GM12878 (cell line): ENCODE measurements around the gene OAF. TPM values are rescaled to one million over a fixed set of nuclear protein-coding genes. Genes with fewer than 3 reads are reported as not detected.

ENCODE experiments used
- ATAC-seq: fragments of 200-7000 bp; cut with Tn5 transposase; 3 replicates; pipeline ENCODE4 v1.9.1; 2020; ENCODE audit warnings: mild to moderate bottlenecking, moderate library complexity
- BruUV-seq: library from RNA; stranded (reverse); fragments of 400-500 nt; replicated peaks from 2 replicates; lab custom pipeline; 2021; lab: Mats Ljungman, UMichigan
- CTCF ChIA-PET: fragments of 300-600 bp; sonication (Branson Sonifier 250); formaldehyde crosslinking; extraction: SDS; loops from one replicate; lab custom pipeline; 2021; ENCODE audit warnings: inconsistent platforms; lab: Yijun Ruan, JAX
- POLR2A ChIA-PET: fragments of 350-600 bp; formaldehyde crosslinking; extraction: SDS; loops from one replicate; lab custom pipeline; 2021; ENCODE audit warnings: inconsistent platforms; lab: Charles Lee
- RAD21 ChIA-PET: fragments of 300-600 bp; sonication (Branson Sonifier 250); formaldehyde crosslinking; loops from one replicate; lab custom pipeline; 2023; ENCODE audit warnings: antibody characterized with exemption; ENCODE audit not compliant: unreplicated experiment; lab: Charles Lee
- SMC1A ChIA-PET: fragments of 300-600 bp; sonication (Branson Sonifier 250); formaldehyde crosslinking; loops from one replicate; lab custom pipeline; 2023; ENCODE audit not compliant: unreplicated experiment, uncharacterized antibody; lab: Charles Lee
- DNase-seq: peaks from one replicate; pipeline ENCODE4 v3.0.0-alpha.2; 2011; ENCODE audit warnings: low read depth, low spot score
- FAIRE-seq: peaks from 3 replicates; lab custom pipeline; 2011; peaks lifted over from hg19 to GRCh38; lab: Jason Lieb, UNC
- H2AFZ ChIP-seq: 2 replicates; pipeline ENCODE4 v1.6.0; 2011; ENCODE audit warnings: low read depth, low read length, control low read depth; ENCODE audit not compliant: control insufficient read depth
- H3K27ac ChIP-seq: 2 replicates; pipeline ENCODE4 v1.5.1; 2011; ENCODE audit warnings: control low read depth; ENCODE audit not compliant: control insufficient read depth, insufficient read depth
- H3K27me3 ChIP-seq, 2 experiments: replicated peaks in 1 of 2; 2 replicates each; pipeline versions ENCODE4 v1.6.0 to v1.6.1; 2011; ENCODE audit warnings: low read length in 1 of 2; ENCODE audit not compliant: control insufficient read depth in 2 of 2, insufficient read depth in 2 of 2
- H3K36me3 ChIP-seq, 2 experiments: 2 replicates each; pipeline ENCODE4 v1.5.1; 2011; ENCODE audit warnings: low read length in 1 of 2; ENCODE audit not compliant: control insufficient read depth in 2 of 2, insufficient read depth in 2 of 2
- H3K4me1 ChIP-seq: 2 replicates; pipeline ENCODE4 v1.6.1; 2011; ENCODE audit warnings: mild to moderate bottlenecking, low read length, moderate library complexity, mixed read lengths; ENCODE audit not compliant: control insufficient read depth, insufficient read depth
- H3K4me2 ChIP-seq: 2 replicates; pipeline ENCODE4 v1.6.0; 2011; ENCODE audit warnings: control low read depth; ENCODE audit not compliant: control insufficient read depth, insufficient read depth
- H3K4me3 ChIP-seq: fragments of 200-600 bp; sonication (generic); 2 replicates; pipeline ENCODE4 v1.5.1; 2016
- H3K79me2 ChIP-seq: 2 replicates; pipeline ENCODE4 v1.6.0; 2011; ENCODE audit warnings: low read length; ENCODE audit not compliant: control insufficient read depth, insufficient read depth
- H3K9ac ChIP-seq: 2 replicates; pipeline ENCODE4 v1.8.0; 2011; ENCODE audit warnings: low read length, control low read depth, mixed read lengths; ENCODE audit not compliant: control insufficient read depth, insufficient read depth
- H3K9me3 ChIP-seq: replicated peaks from 3 replicates; pipeline ENCODE4 v1.5.1; 2011; ENCODE audit warnings: mild to moderate bottlenecking, low read length; ENCODE audit not compliant: control insufficient read depth, insufficient read depth
- H4K20me1 ChIP-seq: 2 replicates; pipeline ENCODE4 v1.6.0; 2011; ENCODE audit not compliant: control insufficient read depth, insufficient read depth
- ASH2L ChIP-seq: fragments of 300-600, 200-600 bp; sonication (generic); IDR thresholded peaks from 2 replicates; pipeline ENCODE4 v1.6.1; 2017; ENCODE audit warnings: low read depth, mild to moderate bottlenecking, borderline replicate concordance
- CBX5 ChIP-seq: sonication (generic); IDR thresholded peaks from 2 replicates; pipeline ENCODE4 v1.6.1; 2016; ENCODE audit warnings: low read depth, moderate library complexity, mild to moderate bottlenecking, inconsistent platforms
- CHD4 ChIP-seq: fragments of 200-600 bp; sonication (generic); IDR thresholded peaks from 2 replicates; pipeline ENCODE4 v1.6.1; 2016; ENCODE audit warnings: mild to moderate bottlenecking
- GABPA ChIP-seq: IDR thresholded peaks from 2 replicates; pipeline ENCODE4 v1.6.1; 2014; ENCODE audit warnings: antibody characterized with exemption, low read depth, mild to moderate bottlenecking, inconsistent platforms
- PKNOX1 ChIP-seq: fragments of 450-650 bp; IDR thresholded peaks from 2 replicates; pipeline ENCODE4 v1.6.1; 2016; ENCODE audit warnings: mild to moderate bottlenecking
- POU2F2 ChIP-seq: IDR thresholded peaks from 3 replicates; pipeline ENCODE4 v1.6.1; 2011; ENCODE audit warnings: low read depth, mild to moderate bottlenecking, low read length, borderline replicate concordance
- STAT1 ChIP-seq: fragments of 450-650 bp; conservative IDR thresholded peaks from 2 replicates; pipeline ENCODE4 v1.6.1; 2014; ENCODE audit warnings: antibody characterized with exemption, mild to moderate bottlenecking
- TCF7 ChIP-seq: IDR thresholded peaks from 2 replicates; pipeline ENCODE4 v1.6.1; 2014; ENCODE audit warnings: antibody characterized with exemption, borderline replicate concordance
- USF2 ChIP-seq: IDR thresholded peaks from 2 replicates; pipeline ENCODE4 v1.6.1; 2011; ENCODE audit warnings: low read depth, low read length, improper control_type of control experiment, borderline replicate concordance
- WGBS: methylation state at CpG from one replicate; pipeline ENCODE4 v1.1.6; 2016; ENCODE audit warnings: low lambda C conversion rate; ENCODE audit not compliant: insufficient replicate concordance, insufficient coverage; ENCODE audit errors: missing lambda C conversion rate; 5-methylcytosine and 5-hydroxymethylcytosine counted together
- in situ Hi-C: fragments of 300-500 bp; cut with MboI; formaldehyde crosslinking; loops from 9 replicates; pipeline ENCODE4 v1.14.3; 2018; ENCODE audit warnings: mixed read lengths
- intact Hi-C: fragments of 100-400 bp; cut with micrococcal nuclease; formaldehyde crosslinking; loops from one replicate; pipeline ENCODE4 v1.14.2; 2022; ENCODE audit not compliant: unreplicated experiment
- polyA plus RNA-seq, 11 experiments: library from polyadenylated mRNA; depleted of rRNA in 4 of 11; unstranded in 6 of 11; stranded (reverse) in 5 of 11; fragments of >200 nt; fragmentation: Nextera tagmentation in 4 of 11; fragmentation: Illumina TruSeq in 1 of 11; extraction: Ambion mirVana in 4 of 11; extraction: Trizol in 1 of 11; gene quantifications; 1 replicate in 1 of 11; 2 replicates in 10 of 11; pipeline versions ENCODE4 v1.2.1 to v1.2.3, GENCODE V29; 2011 to 2016; ENCODE audit warnings: inconsistent platforms in 2 of 11, missing spikeins in 2 of 11, low read depth in 1 of 11
- total RNA-seq, 4 experiments: library from RNA; depleted of rRNA in 3 of 4; stranded (reverse); fragments of >200 nt in 3 of 4; fragmentation: Illumina TruSeq in 1 of 4; extraction: Trizol in 1 of 4; gene quantifications; 2 replicates each; pipeline versions ENCODE4 v1.2.1 to v1.2.3, GENCODE V29; 2013 to 2021
- TF ChIP-seq, protein P1 (sequence below): IDR thresholded peaks from 2 replicates; pipeline ENCODE4 v1.6.1; 2011; ENCODE audit warnings: low read depth, mild to moderate bottlenecking, low read length, moderate library complexity, borderline replicate concordance; ENCODE audit errors: extremely low read depth
- TF ChIP-seq, protein P2 (sequence below): fragments of 150-350 bp; IDR thresholded peaks from 2 replicates; pipeline ENCODE4 v1.6.1; 2014; ENCODE audit warnings: mild to moderate bottlenecking, low read depth, low read length

The OAF gene
- total and polyA plus RNA-seq, 10 of the 15 experiments (the other 5 are each of a cell fraction or from before 2014, with no cell fraction given), result 0.10 to 4.7 (median 1.1) TPM

DNA sequence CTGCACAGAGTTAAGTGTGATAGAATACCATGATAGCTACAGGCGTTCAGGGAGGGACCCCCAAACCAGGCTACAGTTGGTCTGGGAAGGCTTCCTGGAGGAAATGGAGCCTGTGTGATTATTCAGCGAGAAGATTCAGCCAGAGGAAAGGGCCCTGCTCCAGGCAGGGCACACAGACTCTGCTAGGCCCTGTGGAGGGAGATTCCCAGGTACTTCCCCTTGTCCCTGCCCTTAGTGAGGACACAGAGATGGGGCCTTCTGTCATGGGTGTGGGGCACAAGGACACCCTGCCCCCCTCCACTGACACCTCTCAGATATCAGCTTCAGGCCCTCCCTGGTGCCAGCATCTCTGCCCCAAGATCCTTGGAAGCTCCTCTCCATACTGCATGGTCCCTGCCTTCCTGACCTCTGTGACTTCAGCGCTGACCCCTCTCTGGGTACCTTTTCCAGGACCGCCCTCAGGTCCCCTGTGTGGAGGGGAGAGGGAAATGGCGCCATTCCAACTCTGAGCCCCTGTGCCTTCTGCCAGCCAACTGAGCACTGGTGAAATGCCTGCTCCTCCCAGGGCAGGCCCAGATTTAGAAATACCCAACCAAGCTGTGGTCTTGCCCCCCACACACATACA, 16.5 kb downstream of the OAF start:
- POLR2A ChIA-PET, result no interaction called here
- 45% methylated on average over 5 of the region's 5 CpGs for whole genome bisulfite sequencing
- H4K20me1 ChIP-seq, result no peaks in the 10 kb centered on the region
- FAIRE-seq (no peak), ATAC-seq (peak; percentile 54), DNase-seq (no peak)
- SMC1A ChIA-PET, result no interaction called here
- no peak overlapping the region for H2AFZ ChIP-seq
- no peaks in the 10 kb centered on the region for H3K36me3 ChIP-seq
- no peak overlapping the region for H3K9ac ChIP-seq
- CTCF ChIA-PET, result interaction anchor here (0.6 to 18.4 kb wide), 5 partner anchors 20 to 750 kb away, joined by 3 to 783 read pairs (median 3); no protein-coding TSS in a partner anchor
- H3K9me3 ChIP-seq, result no peaks in the 10 kb centered on the region
- peaks cover 8% of the 10 kb centered on the region for H3K4me1 ChIP-seq
- RAD21 ChIA-PET, result interaction anchor here (0.8 to 13.5 kb wide), 3 partner anchors 10 to 73 kb away, joined by 3 to 348 read pairs (median 10); no protein-coding TSS in a partner anchor
- in situ Hi-C loops, result loop anchor here (5.0 kb wide), 1 partner anchor 55 kb away; no protein-coding TSS in a partner anchor
- intact Hi-C loops, result loop anchor here (10.0 kb wide), 1 partner anchor 743 kb away; no protein-coding TSS in a partner anchor
- H3K27ac ChIP-seq, result no peak overlapping the region
- H3K4me2 ChIP-seq, result no peak overlapping the region
- no peak for TF ChIP-seq ASH2L
- TF ChIP-seq STAT1, result no peak
- TF ChIP-seq CHD4, result no peak
- TF ChIP-seq, protein P1, sequence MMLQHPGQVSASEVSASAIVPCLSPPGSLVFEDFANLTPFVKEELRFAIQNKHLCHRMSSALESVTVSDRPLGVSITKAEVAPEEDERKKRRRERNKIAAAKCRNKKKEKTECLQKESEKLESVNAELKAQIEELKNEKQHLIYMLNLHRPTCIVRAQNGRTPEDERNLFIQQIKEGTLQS, result no peak
- TF ChIP-seq TCF7, result no peak
- TF ChIP-seq PKNOX1, result no peak
- TF ChIP-seq, protein P2, sequence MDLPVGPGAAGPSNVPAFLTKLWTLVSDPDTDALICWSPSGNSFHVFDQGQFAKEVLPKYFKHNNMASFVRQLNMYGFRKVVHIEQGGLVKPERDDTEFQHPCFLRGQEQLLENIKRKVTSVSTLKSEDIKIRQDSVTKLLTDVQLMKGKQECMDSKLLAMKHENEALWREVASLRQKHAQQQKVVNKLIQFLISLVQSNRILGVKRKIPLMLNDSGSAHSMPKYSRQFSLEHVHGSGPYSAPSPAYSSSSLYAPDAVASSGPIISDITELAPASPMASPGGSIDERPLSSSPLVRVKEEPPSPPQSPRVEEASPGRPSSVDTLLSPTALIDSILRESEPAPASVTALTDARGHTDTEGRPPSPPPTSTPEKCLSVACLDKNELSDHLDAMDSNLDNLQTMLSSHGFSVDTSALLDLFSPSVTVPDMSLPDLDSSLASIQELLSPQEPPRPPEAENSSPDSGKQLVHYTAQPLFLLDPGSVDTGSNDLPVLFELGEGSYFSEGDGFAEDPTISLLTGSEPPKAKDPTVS, result no peak
- no peak for TF ChIP-seq GABPA
- TF ChIP-seq CBX5, result no peak
- TF ChIP-seq POU2F2, result no peak
- TF ChIP-seq USF2, result no peak
- H3K4me3 ChIP-seq, result no peak overlapping the region
- BruUV-seq, result no TSS peak
- H3K79me2 ChIP-seq, result no peaks in the 10 kb centered on the region
- H3K27me3 ChIP-seq, result no peaks in the 10 kb centered on the region; a peak in 1 of 4 replicates
